Epidermal melanocyte (primary cell): Measurements from ENCODE around the gene SLC6A11.

ENCODE experiments used
- DNase-seq: peaks from one replicate; pipeline ENCODE4 v3.0.0; 2011; ENCODE audit warnings: low spot score; ENCODE audit not compliant: insufficient read length

The SLC6A11 gene

DNA sequence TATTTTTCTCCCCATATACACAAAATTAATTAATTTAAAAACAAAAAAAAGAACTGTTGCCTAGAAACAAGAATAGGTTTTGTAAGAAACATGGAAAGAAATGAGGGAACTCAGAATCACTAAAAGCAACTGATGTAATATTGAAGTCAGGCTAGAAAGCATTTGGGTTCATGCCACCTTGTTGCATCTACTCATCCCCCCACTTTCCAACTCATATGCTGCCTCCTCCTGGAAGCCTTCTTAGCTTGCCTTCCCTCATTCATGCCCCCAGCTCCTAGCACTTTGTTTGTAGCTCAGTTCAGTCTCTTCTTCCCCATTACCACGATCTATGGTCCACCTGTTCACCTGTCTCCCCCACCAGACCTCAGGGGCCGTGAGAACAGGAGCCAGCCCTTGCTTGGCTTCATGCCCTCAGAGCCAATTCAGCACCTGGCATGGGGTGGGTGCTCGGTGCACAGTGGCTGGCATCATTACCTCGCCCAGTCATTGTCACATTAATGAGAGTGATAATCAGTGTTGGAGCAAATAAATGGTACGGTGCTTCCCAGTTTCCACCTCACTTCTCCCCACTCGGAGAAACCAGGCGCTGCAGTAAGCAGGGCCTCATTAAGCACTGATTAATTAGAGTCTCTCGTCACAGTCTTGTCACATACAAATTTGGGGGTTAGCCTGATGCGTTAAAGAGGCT lies 114.1 kb downstream of the SLC6A11 start:
- no peak for DNase-seq

- DNase-seq: no peak
Observed at GRCh38 chr3:10930666-10931040, 114.6 kb downstream of the SLC6A11 start.

GRCh38 chr3:10932596-10932995 lies 116.6 kb downstream of the SLC6A11 start:
- no peak for DNase-seq

- no peak for DNase-seq
Observed at GRCh38 chr3:10933021-10933420, 117.0 kb downstream of the SLC6A11 start.

DNA sequence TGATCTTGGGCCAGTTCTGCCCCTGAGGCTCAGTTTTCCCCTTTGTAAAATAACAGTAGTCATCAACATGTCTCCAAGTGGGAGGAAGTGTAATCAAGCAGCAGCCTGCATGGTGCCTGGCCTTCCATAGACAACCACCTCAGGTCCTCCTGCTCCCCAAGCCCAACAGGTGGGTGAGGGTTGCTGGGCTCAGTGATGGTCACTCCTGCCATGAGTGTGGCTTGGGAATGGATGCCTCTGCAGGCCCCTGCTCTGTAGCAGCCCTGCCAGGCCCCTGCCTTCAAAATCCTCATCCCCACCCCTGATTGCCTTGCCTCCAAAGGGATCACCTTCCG lies 117.4 kb downstream of the SLC6A11 start:
- DNase-seq: no peak

DNA sequence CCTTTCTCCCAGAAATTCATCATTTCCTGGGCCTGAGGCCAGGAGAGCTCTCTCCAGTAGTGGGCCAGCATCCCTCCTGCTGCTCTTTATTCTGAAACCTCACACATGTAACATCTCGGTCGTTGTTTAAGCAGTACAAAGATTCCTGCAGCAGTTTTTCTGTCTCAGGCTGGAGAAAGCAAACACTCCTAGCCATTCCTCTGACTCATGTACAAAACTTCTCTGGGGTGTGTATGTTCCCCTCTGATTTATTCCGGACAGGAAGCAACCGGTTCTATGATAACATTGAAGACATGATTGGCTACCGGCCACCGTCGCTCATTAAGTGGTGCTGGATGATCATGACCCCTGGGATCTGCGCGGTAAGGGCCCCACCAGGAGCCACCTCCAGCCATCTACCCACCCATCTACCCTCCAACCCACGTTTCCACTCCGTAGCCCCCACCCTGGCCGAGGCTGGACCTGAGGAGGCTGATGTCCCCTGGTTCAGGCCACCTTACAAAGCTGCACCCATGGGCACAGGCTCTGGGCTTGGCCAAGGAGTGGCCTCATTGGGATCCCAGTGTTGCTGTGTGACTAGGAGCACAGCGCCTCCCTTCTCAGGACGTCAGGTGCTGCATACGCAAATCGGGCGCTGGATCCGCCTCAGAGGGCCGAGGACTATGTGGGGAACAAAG lies 117.9 kb downstream of the SLC6A11 start:
- DNase-seq: no peak

DNA sequence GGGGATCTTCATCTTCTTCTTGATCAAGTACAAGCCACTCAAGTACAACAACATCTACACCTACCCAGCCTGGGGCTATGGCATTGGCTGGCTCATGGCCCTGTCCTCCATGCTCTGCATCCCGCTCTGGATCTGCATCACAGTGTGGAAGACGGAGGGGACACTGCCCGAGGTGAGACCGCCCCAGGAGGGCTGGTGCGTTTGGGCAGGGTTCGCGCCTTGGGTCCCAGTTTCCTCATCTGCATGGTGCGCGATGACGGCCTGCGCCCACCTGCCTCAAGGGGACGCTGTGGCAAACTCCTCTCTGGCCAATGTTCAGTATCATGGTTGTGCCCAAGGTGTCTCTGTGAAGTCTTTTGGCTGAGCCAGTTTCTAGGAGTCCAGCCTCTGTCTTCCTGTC lies 119.0 kb downstream of the SLC6A11 start:
- DNase-seq: no peak

GRCh38 chr3:10935846-10936631 lies 120.0 kb downstream of the SLC6A11 start:
- no peak for DNase-seq

DNA sequence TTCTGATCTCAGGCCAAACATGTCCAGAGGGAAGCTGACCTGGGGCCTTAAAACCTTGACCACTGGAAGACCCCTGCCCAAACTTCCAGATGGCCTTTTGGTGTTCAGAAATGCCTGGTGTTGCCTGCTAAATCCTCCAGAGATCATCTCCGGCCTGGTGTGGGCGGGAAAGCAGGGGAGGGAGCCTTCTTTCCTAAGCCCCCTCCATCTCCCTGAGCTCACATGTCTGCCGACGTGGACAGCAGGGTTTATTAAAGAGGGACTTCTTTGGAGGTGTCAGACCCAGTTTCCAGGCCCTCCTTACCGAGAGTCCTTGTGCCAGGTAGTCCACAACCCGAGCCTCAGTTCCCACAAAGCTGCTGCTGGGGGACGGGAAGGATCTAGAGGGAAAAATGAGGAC lies 120.7 kb downstream of the SLC6A11 start:
- DNase-seq: no peak

- no peak for DNase-seq
Observed at GRCh38 chr3:10937141-10937825, 121.3 kb downstream of the SLC6A11 start.

- no peak for DNase-seq
Observed at GRCh38 chr3:10939556-10939955, 123.5 kb downstream of the SLC6A11 start.

DNA sequence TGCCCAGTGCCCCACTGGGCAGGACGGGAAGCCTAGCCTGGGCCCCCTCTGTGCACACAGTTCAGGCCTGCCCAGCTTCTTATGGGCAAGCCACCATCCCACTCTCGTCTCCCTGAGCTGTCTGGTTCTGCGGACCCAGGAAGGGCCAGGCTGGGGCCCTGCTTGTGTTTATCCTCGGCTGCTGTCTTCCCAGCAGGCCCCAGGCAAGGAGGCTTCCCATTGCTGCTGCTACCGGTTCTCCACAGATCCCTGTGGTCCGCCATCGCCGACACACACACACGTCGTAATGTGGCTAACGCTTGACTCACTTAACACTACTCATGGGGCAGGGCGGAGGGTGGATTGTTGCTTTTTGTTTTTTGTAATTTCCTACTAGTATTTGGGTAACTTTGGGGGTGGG lies 124.1 kb downstream of the SLC6A11 start:
- DNase-seq: no peak

GRCh38 chr3:10941972-10942371 lies 125.9 kb downstream of the SLC6A11 start:
- DNase-seq: no peak

- DNase-seq: no peak
Observed at GRCh38 chr3:10942690-10943205, 126.7 kb downstream of the SLC6A11 start.

DNA sequence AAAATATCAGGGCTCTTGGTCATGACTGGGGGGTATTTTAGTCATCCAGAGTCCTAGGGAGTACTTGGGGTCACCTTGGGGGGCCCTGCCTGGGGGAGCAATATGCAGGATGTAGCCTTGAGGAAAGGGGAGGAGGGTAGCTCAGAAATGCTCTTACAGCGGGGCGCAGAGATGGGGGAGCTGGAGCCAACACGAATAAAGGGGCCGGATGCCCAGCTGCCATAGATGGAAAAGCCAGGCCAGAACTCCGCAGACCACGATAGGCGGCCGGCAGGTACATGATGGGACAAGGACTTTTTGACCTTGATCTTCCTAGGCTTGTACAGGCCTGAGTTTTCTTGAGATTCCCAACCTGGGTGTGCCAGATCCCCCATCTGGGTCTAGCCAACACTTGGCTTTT lies 128.8 kb downstream of the SLC6A11 start:
- no peak for DNase-seq

- DNase-seq: peak; percentile 39
Observed at GRCh38 chr3:10945683-10946287, 129.8 kb downstream of the SLC6A11 start.

DNA sequence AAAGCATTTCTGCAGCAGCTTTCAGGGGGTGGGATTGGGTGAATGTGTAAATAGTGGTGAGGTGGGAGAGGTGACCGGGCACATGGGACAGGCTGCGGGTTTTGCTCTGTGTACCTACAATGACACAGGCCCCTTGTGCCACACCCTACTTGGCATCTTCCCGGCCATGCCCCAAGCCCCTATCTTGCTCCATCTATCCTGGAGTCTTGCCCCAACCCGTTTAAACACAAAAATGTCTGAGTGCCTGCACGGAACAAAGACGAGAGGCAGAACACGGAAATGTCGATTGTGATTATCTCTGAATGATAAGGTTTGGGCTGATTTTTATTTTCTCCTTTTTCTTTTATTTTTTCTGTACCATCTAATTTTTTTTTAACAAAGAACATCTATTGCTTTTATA lies 130.5 kb downstream of the SLC6A11 start:
- DNase-seq: no peak

GRCh38 chr3:10948326-10948725 lies 132.3 kb downstream of the SLC6A11 start:
- no peak for DNase-seq

- no peak for DNase-seq
Observed at GRCh38 chr3:10949197-10949596, 133.2 kb downstream of the SLC6A11 start.

DNA sequence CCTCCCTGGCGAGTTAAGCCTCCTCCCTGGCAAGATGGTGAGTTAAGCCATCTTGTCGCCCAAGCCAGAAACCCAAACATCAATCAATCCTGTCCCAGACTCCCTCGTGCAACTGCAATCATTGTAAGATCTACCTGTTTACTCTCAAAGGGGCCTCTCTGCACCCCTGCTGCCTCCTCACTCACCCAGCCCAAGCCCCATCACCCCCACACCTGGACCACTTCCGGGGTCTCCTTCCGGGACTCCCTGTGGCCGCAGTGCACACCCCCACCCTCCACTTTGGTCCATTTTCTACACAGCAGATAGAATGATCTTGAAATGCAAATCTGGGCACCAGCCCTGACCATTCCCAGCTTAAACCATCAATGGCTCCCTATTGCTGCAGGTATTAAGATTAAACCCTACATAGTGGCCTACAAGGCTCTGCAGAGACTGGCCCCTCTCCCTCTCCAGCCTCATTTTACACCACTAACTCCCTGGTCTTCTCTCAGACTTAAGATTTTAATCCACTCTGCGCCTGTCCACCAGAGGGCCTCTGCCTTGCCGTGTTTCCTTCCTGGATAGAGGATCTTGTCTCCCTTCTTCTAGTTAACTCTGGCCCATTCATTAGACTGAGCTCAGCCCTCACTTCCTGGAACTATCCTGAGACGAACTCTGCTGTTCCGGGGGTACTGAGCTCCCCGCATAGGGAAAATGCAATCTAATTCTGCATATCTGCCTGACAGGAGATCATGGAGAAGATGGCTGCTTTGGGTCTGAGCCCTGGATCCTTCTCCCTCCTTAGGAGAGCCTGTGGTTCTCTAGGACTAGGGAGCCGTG lies 134.7 kb downstream of the SLC6A11 start:
- DNase-seq: no peak
